Measurements from ENCODE around the gene MECR. TPM values are rescaled to one million over a fixed set of nuclear protein-coding genes. Genes with fewer than 3 reads are reported as not detected.

MECR gene
- polyA plus RNA-seq, 2 donors, result 11.8 to 19.6 TPM

GRCh38 chr1:29197993-29198392 lies 32.7 kb downstream of the MECR start:
- Histone ChIP-seq H3K9me3 (ENCODE audit: control insufficient read depth in 2 of 2, insufficient read depth in 1 of 2, low read depth in 1 of 2, low read length in 1 of 2) (no peaks in the 10 kb centered on the region), H3K4me3 (ENCODE audit: low read depth in 1 of 2, low read length in 2 of 2) (no peak overlapping the region), H3K4me1 (ENCODE audit: control insufficient read depth in 2 of 2, insufficient read depth in 2 of 2, low read length in 1 of 2) (no peaks in the 10 kb centered on the region), H3K27me3 (ENCODE audit: control insufficient read depth in 1 of 2, insufficient read depth in 2 of 2, low read length in 2 of 2) (no peaks in the 10 kb centered on the region), H3K27ac (ENCODE audit: low read depth in 2 of 2, low read length in 1 of 2) (no peak overlapping the region), H3K36me3 (ENCODE audit: control insufficient read depth in 2 of 2, insufficient read depth in 2 of 2, low read length in 1 of 2) (peaks cover 0 to 13% of the 10 kb centered on the region in 2 donors)
- 90 to 94% methylated on average over 12 of the region's 12 CpGs for WGBS, 2 donors

GRCh38 chr1:29197590-29197924 lies 33.2 kb downstream of the MECR start:
- no peaks in the 10 kb centered on the region for H3K4me1 ChIP-seq (ENCODE audit: control insufficient read depth in 2 of 2, insufficient read depth in 2 of 2, low read length in 1 of 2)
- WGBS, 2 donors, result 88 to 96% methylated on average over 2 of the region's 2 CpGs
- no peaks in the 10 kb centered on the region for H3K27me3 ChIP-seq (ENCODE audit: control insufficient read depth in 1 of 2, insufficient read depth in 2 of 2, low read length in 2 of 2)
- H3K4me3 ChIP-seq (ENCODE audit: low read depth in 1 of 2, low read length in 2 of 2), result no peak overlapping the region
- H3K9me3 ChIP-seq (ENCODE audit: control insufficient read depth in 2 of 2, insufficient read depth in 1 of 2, low read depth in 1 of 2, low read length in 1 of 2), result no peaks in the 10 kb centered on the region
- peaks cover 0 to 13% of the 10 kb centered on the region in 2 donors for H3K36me3 ChIP-seq (ENCODE audit: control insufficient read depth in 2 of 2, insufficient read depth in 2 of 2, low read length in 1 of 2)
- H3K27ac ChIP-seq (ENCODE audit: low read depth in 2 of 2, low read length in 1 of 2), result no peak overlapping the region

GRCh38 chr1:29196863-29197589 lies 33.7 kb downstream of the MECR start:
- 70 to 74% methylated on average over 7 of the region's 7 CpGs for WGBS, 2 donors
- no peak overlapping the region for H3K27ac ChIP-seq (ENCODE audit: low read depth in 2 of 2, low read length in 1 of 2)
- peaks cover 0 to 13% of the 10 kb centered on the region in 2 donors for H3K36me3 ChIP-seq (ENCODE audit: control insufficient read depth in 2 of 2, insufficient read depth in 2 of 2, low read length in 1 of 2)
- H3K4me1 ChIP-seq (ENCODE audit: control insufficient read depth in 2 of 2, insufficient read depth in 2 of 2, low read length in 1 of 2), result no peaks in the 10 kb centered on the region
- H3K9me3 ChIP-seq (ENCODE audit: control insufficient read depth in 2 of 2, insufficient read depth in 1 of 2, low read depth in 1 of 2, low read length in 1 of 2), result no peaks in the 10 kb centered on the region
- H3K4me3 ChIP-seq (ENCODE audit: low read depth in 1 of 2, low read length in 2 of 2), result no peak overlapping the region
- no peaks in the 10 kb centered on the region for H3K27me3 ChIP-seq (ENCODE audit: control insufficient read depth in 1 of 2, insufficient read depth in 2 of 2, low read length in 2 of 2)

GRCh38 chr1:29195881-29196291 lies 34.8 kb downstream of the MECR start:
- Histone ChIP-seq H3K27ac (ENCODE audit: low read depth in 2 of 2, low read length in 1 of 2) (no peak overlapping the region), H3K4me1 (ENCODE audit: control insufficient read depth in 2 of 2, insufficient read depth in 2 of 2, low read length in 1 of 2) (no peaks in the 10 kb centered on the region), H3K9me3 (ENCODE audit: control insufficient read depth in 2 of 2, insufficient read depth in 1 of 2, low read depth in 1 of 2, low read length in 1 of 2) (no peaks in the 10 kb centered on the region), H3K27me3 (ENCODE audit: control insufficient read depth in 1 of 2, insufficient read depth in 2 of 2, low read length in 2 of 2) (no peaks in the 10 kb centered on the region), H3K4me3 (ENCODE audit: low read depth in 1 of 2, low read length in 2 of 2) (no peak overlapping the region), H3K36me3 (ENCODE audit: control insufficient read depth in 2 of 2, insufficient read depth in 2 of 2, low read length in 1 of 2) (peaks cover 0 to 13% of the 10 kb centered on the region in 2 donors)
- WGBS, 2 donors, result 64 to 67% methylated on average over 8 of the region's 8 CpGs

DNA sequence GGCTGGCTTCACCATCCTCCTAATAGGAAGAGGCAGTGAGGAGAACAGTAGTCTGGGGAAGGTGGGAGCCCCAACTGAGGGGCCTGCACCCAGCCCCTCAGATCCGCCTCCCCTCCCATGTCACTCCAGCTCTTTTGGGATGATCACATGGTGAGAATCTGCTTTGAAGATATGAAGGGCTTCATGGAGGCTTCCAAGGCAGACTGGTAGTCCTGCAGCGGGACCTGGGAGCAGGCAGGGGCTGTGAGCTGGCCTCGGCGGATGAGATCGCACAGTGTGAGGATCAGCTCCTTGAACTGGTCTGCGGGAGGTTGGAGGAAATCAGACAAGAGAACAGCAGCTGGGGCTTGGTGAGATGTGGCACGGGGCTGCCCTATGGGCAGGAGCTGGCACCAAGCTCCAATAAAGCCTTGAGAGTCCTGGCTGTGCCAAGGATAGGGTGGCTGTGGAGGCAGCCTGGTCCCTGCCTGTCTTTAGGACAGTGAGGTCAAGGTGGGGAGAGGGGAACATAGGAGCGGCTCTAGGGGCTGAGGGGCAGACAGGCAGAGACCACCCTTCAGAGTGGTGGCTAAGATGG lies 36.8 kb downstream of the MECR start:
- WGBS, 2 donors, result 98% methylated on average over 8 of the region's 8 CpGs
- Histone ChIP-seq H3K4me3 (ENCODE audit: low read depth in 1 of 2, low read length in 2 of 2) (no peak overlapping the region), H3K36me3 (ENCODE audit: control insufficient read depth in 2 of 2, insufficient read depth in 2 of 2, low read length in 1 of 2) (peaks cover 0 to 10% of the 10 kb centered on the region in 2 donors), H3K27ac (ENCODE audit: low read depth in 2 of 2, low read length in 1 of 2) (no peak overlapping the region), H3K4me1 (ENCODE audit: control insufficient read depth in 2 of 2, insufficient read depth in 2 of 2, low read length in 1 of 2) (no peaks in the 10 kb centered on the region), H3K27me3 (ENCODE audit: control insufficient read depth in 1 of 2, insufficient read depth in 2 of 2, low read length in 2 of 2) (no peaks in the 10 kb centered on the region), H3K9me3 (ENCODE audit: control insufficient read depth in 2 of 2, insufficient read depth in 1 of 2, low read depth in 1 of 2, low read length in 1 of 2) (no peaks in the 10 kb centered on the region)

- no peak overlapping the region for H3K4me3 ChIP-seq (ENCODE audit: low read depth in 1 of 2, low read length in 2 of 2)
- H3K27ac ChIP-seq (ENCODE audit: low read depth in 2 of 2, low read length in 1 of 2), result no peak overlapping the region
- H3K4me1 ChIP-seq (ENCODE audit: control insufficient read depth in 2 of 2, insufficient read depth in 2 of 2, low read length in 1 of 2), result no peaks in the 10 kb centered on the region
- 84 to 92% methylated on average over 6 of the region's 6 CpGs for WGBS, 2 donors
- H3K9me3 ChIP-seq (ENCODE audit: control insufficient read depth in 2 of 2, insufficient read depth in 1 of 2, low read depth in 1 of 2, low read length in 1 of 2), result no peaks in the 10 kb centered on the region
- H3K36me3 ChIP-seq (ENCODE audit: control insufficient read depth in 2 of 2, insufficient read depth in 2 of 2, low read length in 1 of 2), result peaks cover 0 to 8% of the 10 kb centered on the region in 2 donors
- no peaks in the 10 kb centered on the region for H3K27me3 ChIP-seq (ENCODE audit: control insufficient read depth in 1 of 2, insufficient read depth in 2 of 2, low read length in 2 of 2)
Observed at GRCh38 chr1:29190718-29191117, 40.0 kb downstream of the MECR start.

GRCh38 chr1:29186707-29187106 lies 44.0 kb downstream of the MECR start:
- no peaks in the 10 kb centered on the region for H3K36me3 ChIP-seq (ENCODE audit: control insufficient read depth in 2 of 2, insufficient read depth in 2 of 2, low read length in 1 of 2)
- no peaks in the 10 kb centered on the region for H3K27me3 ChIP-seq (ENCODE audit: control insufficient read depth in 1 of 2, insufficient read depth in 2 of 2, low read length in 2 of 2)
- H3K4me3 ChIP-seq (ENCODE audit: low read depth in 1 of 2, low read length in 2 of 2), result no peak overlapping the region
- no peaks in the 10 kb centered on the region for H3K4me1 ChIP-seq (ENCODE audit: control insufficient read depth in 2 of 2, insufficient read depth in 2 of 2, low read length in 1 of 2)
- no peak overlapping the region for H3K27ac ChIP-seq (ENCODE audit: low read depth in 2 of 2, low read length in 1 of 2)
- H3K9me3 ChIP-seq (ENCODE audit: control insufficient read depth in 2 of 2, insufficient read depth in 1 of 2, low read depth in 1 of 2, low read length in 1 of 2), result no peaks in the 10 kb centered on the region
- WGBS, 2 donors, result 84 to 87% methylated on average over 1 of the region's 1 CpG

GRCh38 chr1:29186252-29186651 lies 44.5 kb downstream of the MECR start:
- no peak overlapping the region for H3K4me3 ChIP-seq (ENCODE audit: low read depth in 1 of 2, low read length in 2 of 2)
- no peaks in the 10 kb centered on the region for H3K4me1 ChIP-seq (ENCODE audit: control insufficient read depth in 2 of 2, insufficient read depth in 2 of 2, low read length in 1 of 2)
- no peaks in the 10 kb centered on the region for H3K27me3 ChIP-seq (ENCODE audit: control insufficient read depth in 1 of 2, insufficient read depth in 2 of 2, low read length in 2 of 2)
- no peaks in the 10 kb centered on the region for H3K36me3 ChIP-seq (ENCODE audit: control insufficient read depth in 2 of 2, insufficient read depth in 2 of 2, low read length in 1 of 2)
- H3K9me3 ChIP-seq (ENCODE audit: control insufficient read depth in 2 of 2, insufficient read depth in 1 of 2, low read depth in 1 of 2, low read length in 1 of 2), result no peaks in the 10 kb centered on the region
- WGBS, 2 donors, result 68 to 83% methylated on average over 3 of the region's 3 CpGs
- H3K27ac ChIP-seq (ENCODE audit: low read depth in 2 of 2, low read length in 1 of 2), result no peak overlapping the region

GRCh38 chr1:29183287-29183686 lies 47.4 kb downstream of the MECR start:
- WGBS, 2 donors, result 58 to 78% methylated on average over 1 of the region's 1 CpG
- H3K4me3 ChIP-seq (ENCODE audit: low read depth in 1 of 2, low read length in 2 of 2), result no peak overlapping the region
- no peaks in the 10 kb centered on the region for H3K4me1 ChIP-seq (ENCODE audit: control insufficient read depth in 2 of 2, insufficient read depth in 2 of 2, low read length in 1 of 2)
- no peak overlapping the region for H3K27ac ChIP-seq (ENCODE audit: low read depth in 2 of 2, low read length in 1 of 2)
- H3K9me3 ChIP-seq (ENCODE audit: control insufficient read depth in 2 of 2, insufficient read depth in 1 of 2, low read depth in 1 of 2, low read length in 1 of 2), result no peaks in the 10 kb centered on the region
- no peaks in the 10 kb centered on the region for H3K27me3 ChIP-seq (ENCODE audit: control insufficient read depth in 1 of 2, insufficient read depth in 2 of 2, low read length in 2 of 2)
- peaks cover 0 to 2% of the 10 kb centered on the region in 2 donors for H3K36me3 ChIP-seq (ENCODE audit: control insufficient read depth in 2 of 2, insufficient read depth in 2 of 2, low read length in 1 of 2)
